ENCODE measurements around the gene EIF6.

DNA sequence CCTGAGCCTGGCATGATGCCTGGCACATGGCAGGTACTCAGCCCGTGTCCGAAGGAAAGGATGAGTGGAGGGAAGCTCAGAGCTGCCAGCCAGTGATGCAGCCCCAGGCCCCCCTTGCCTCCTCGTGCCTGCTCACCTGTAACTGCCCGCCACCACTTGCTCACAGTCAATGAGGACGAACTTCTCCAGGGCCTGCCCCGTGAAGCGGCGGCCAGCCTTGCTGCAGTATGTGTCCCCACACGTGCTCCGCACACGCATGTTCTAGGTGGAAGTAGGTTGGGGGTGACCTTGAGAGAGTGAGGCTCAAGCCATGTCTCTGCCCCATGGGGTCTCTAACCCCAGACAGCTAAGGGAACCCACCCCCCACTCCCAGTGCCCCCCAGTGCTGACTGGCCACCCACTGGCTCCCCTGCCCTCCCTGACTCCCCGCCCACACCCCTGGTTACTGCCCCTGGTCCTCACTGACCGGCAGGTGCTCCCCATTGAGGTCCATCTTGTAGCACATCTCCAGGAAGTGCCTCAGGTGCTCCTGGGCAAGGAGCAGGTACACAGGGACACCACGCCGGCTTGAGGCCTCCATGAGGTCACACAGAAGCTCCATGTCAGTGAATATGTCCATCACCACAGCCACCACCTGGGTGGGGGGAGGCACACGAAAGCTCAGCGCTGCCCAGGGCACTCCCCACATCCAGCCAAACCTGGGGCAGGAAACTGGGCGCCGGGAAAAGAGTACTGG lies 3.9 kb upstream of the EIF6 start:
- TF ChIP-seq, protein P1, sequence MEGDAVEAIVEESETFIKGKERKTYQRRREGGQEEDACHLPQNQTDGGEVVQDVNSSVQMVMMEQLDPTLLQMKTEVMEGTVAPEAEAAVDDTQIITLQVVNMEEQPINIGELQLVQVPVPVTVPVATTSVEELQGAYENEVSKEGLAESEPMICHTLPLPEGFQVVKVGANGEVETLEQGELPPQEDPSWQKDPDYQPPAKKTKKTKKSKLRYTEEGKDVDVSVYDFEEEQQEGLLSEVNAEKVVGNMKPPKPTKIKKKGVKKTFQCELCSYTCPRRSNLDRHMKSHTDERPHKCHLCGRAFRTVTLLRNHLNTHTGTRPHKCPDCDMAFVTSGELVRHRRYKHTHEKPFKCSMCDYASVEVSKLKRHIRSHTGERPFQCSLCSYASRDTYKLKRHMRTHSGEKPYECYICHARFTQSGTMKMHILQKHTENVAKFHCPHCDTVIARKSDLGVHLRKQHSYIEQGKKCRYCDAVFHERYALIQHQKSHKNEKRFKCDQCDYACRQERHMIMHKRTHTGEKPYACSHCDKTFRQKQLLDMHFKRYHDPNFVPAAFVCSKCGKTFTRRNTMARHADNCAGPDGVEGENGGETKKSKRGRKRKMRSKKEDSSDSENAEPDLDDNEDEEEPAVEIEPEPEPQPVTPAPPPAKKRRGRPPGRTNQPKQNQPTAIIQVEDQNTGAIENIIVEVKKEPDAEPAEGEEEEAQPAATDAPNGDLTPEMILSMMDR (IDR thresholded peaks at IDR 0.05) = no peak
- TF ChIP-seq POLR2AphosphoS5 (IDR thresholded peaks at IDR 0.05) = no peak
